ENCODE measurements around the gene HHIP.

- TF ChIP-seq CTCF (IDR thresholded peaks at IDR 0.05) (no peak), EP300 (IDR thresholded peaks at IDR 0.05) (no peak), POLR2A (IDR thresholded peaks at IDR 0.05) (no peak)
Measured at GRCh38 chr4:144729175-144729574, 83.2 kb downstream of the HHIP start.
